Fibroblast of villous mesenchyme (primary cell): ENCODE measurements around the gene PRG3. TPM values are rescaled to one million over a fixed set of nuclear protein-coding genes. Genes with fewer than 3 reads are reported as not detected.

Experiments
- DNase-seq: peaks from one replicate; pipeline ENCODE4 v3.0.0-alpha.2; 2010; ENCODE audit warnings: low read depth
- H3K4me3 ChIP-seq: 2 replicates; pipeline ENCODE4 v1.5.1; 2011; ENCODE audit warnings: low read depth, mild to moderate bottlenecking, low read length
- CTCF ChIP-seq: IDR thresholded peaks from 2 replicates; pipeline ENCODE4 v1.5.1; 2012; ENCODE audit warnings: low read depth, mild to moderate bottlenecking, low read length; ENCODE audit not compliant: insufficient read depth
- total RNA-seq: library from RNA; depleted of rRNA; stranded (reverse); fragments of >200 nt; gene quantifications from 2 replicates; pipeline ENCODE4 v1.2.3, GENCODE V29; 2012

Gene PRG3
- total RNA-seq, 1 donor: not detected

- no peak for DNase-seq
- H3K4me3 ChIP-seq: no peak overlapping the region
- TF ChIP-seq CTCF: no peak
Measured at GRCh38 chr11:57395905-57396623, 15.1 kb upstream of the PRG3 start.

GRCh38 chr11:57394203-57394965 lies 13.4 kb upstream of the PRG3 start:
- TF ChIP-seq CTCF: no peak
- DNase-seq: no peak
- no peak overlapping the region for H3K4me3 ChIP-seq

- no peak for TF ChIP-seq CTCF
- DNase-seq: no peak
- no peak overlapping the region for H3K4me3 ChIP-seq
Measured at GRCh38 chr11:57392763-57393105, 11.8 kb upstream of the PRG3 start.

GRCh38 chr11:57392066-57392762 lies 11.3 kb upstream of the PRG3 start:
- H3K4me3 ChIP-seq: no peak overlapping the region
- DNase-seq: no peak
- no peak for TF ChIP-seq CTCF

- DNase-seq: no peak
- no peak for TF ChIP-seq CTCF
- no peak overlapping the region for H3K4me3 ChIP-seq
Measured at GRCh38 chr11:57391539-57391938, 10.6 kb upstream of the PRG3 start.

GRCh38 chr11:57391111-57391510 lies 10.2 kb upstream of the PRG3 start:
- no peak for TF ChIP-seq CTCF
- no peak overlapping the region for H3K4me3 ChIP-seq
- no peak for DNase-seq
